Activated CD8-positive, alpha-beta memory T cell treated with anti-CD3 and anti-CD28 coated beads for 36 hours (primary cell): ENCODE results near the gene CYP2R1. TPM values are rescaled to one million over a fixed set of nuclear protein-coding genes. Genes with fewer than 3 reads are reported as not detected.

ENCODE experiments used
- CTCF ChIA-PET: fragments of 350-600 bp; sonication (Branson Sonifier 250); formaldehyde crosslinking; loops from one replicate; lab custom pipeline; 2021; ENCODE audit warnings: antibody characterized with exemption; lab: Charles Lee
- POLR2A ChIA-PET: fragments of 350-600 bp; sonication (Branson Sonifier 250); formaldehyde crosslinking; loops from one replicate; lab custom pipeline; 2021; ENCODE audit warnings: antibody characterized with exemption; lab: Charles Lee
- total RNA-seq, 2 experiments: library from RNA; stranded (reverse); gene quantifications; one replicate each; pipeline ENCODE4 v1.2.3, GENCODE V29; 2021

CYP2R1 gene
- total RNA-seq, result 1 to 10 TPM; 5.3 to 5.7 TPM

DNA sequence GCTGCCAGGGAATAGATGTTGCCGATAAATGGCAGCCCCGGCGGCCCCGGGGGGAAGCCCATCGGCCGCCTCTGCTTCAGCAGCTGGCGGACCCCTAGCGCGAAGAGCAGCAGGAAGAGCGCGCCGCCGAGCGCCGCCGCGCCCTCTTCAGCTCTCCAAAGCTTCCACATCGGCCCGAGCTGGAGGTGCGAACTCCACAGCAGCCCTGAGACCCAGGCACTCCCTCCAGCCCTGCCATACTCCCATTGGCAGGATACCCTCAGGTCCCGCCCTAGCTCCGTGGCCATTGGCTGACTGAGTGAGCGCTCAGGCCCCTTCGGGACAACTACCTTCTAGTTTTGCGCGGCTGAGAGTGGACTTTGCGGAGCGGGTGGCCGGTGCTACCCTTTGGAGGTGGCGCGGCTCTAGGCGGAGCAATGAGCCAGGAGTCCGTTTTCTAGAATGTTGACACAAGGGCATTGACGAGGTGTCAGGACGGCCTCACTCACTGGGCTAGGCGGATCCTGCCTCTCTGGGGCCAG, at the start of gene CYP2R1:
CYP2R1 (minus strand) TSS at position 196 of the 521 bp plus-strand sequence; CDS start at position 170, 26 bp downstream.
- POLR2A ChIA-PET, result interaction anchor here (1.0 to 1.5 kb wide), 5 partner anchors 13 to 372 kb away, joined by 4 to 7 read pairs (median 6); partner anchors contain the start of gene PSMA1
- CTCF ChIA-PET, result interaction anchor here (0.6 to 5.3 kb wide), 7 partner anchors 13 to 372 kb away, joined by 3 to 28 read pairs (median 6); partner anchors contain the start of genes PDE3B and PSMA1

DNA sequence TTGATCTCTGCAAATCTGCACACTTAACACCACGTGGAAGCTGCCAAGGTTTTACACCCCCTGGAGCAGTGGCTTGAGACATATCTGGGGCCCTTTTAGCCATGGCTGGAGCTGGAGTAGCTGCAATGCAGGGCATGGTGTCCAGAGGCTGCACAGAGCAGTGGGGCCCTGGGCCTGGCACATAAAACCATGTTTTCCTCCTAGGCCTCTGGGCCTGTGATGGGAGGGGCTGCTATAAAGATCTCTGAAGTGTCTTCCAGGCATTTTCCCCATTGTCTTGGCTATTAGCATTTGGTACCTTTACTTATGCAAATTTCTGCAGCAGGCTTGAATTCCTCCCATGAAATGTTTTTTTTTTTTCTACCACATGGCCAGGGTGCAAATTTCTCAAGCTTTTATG, 46.9 kb upstream of the CYP2R1 start:
- ChIA-PET CTCF (no interaction called here), POLR2A (no interaction called here)

GRCh38 chr11:14934641-14935351, 42.8 kb upstream of the CYP2R1 start:
- ChIA-PET CTCF (no interaction called here), POLR2A (no interaction called here)

DNA sequence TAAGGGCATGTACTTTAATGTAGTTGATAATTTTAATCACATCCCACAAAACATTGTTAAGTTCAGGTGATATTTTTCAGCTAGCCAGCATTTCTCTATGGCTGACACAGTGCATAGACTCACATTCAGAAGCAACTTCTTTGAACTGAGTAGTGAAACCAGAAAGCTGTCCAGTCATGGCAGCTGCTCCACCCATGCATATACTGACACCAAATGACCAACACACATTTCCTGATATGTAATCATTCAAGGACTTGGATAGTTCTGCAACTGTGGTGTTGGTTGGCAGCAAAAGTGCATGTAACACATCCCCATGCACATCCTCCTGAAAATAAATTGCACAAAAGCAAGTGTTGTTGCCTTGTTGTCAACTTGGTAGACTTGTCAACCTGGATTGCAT, 40.4 kb upstream of the CYP2R1 start:
- POLR2A ChIA-PET, result no interaction called here
- CTCF ChIA-PET, result no interaction called here

DNA sequence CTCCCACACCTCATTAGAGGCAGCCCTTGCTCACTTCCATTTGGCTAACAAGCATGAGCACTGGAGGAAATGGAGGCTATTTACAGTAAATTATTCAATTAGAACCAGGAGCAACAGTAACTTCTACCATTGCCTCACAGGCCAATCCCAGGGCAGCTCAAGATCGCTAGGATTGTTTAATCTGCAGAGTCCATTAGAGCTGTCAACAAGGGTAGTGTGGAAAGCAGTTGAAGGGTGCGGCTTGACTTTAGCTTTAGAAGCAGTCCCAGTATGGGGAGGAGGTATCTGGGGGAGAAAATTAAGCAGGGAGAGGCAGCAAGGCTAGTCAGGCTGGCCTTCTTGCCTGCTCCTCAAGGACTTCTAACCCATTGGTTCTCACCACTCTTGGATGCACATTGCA, 38.3 kb upstream of the CYP2R1 start:
- POLR2A ChIA-PET, result no interaction called here
- CTCF ChIA-PET, result interaction anchor here (1.0 kb wide), 1 partner anchor 23 kb away, joined by 3 read pairs; no protein-coding TSS in a partner anchor

DNA sequence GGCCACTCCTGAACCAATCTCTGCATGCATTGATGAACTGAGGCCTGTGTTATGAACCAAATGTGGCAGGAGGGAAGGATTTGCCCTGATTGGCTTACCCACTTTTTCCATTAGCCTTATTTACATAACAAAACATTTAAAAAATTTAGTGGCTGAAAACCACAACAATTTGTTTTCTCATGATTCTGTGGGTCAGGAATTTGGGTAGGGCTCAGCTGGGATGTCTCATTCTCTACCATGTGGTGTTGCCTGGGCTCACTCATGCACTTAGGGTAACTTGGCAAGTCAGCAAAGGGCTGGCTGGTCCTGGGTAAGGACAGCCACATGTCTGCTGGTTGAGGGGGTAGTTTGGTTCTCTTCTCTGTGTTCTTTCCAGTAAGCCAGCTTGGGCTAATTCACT, 35.1 kb upstream of the CYP2R1 start:
- ChIA-PET POLR2A (no interaction called here), CTCF (no interaction called here)

- ChIA-PET CTCF (interaction anchor here (0.6 to 1.2 kb wide), 2 partner anchors 82 to 1833 kb away, joined by 3 to 4 read pairs; no protein-coding TSS in a partner anchor), POLR2A (no interaction called here)
Measured at GRCh38 chr11:14924318-14924717, 32.3 kb upstream of the CYP2R1 start.

- ChIA-PET POLR2A (no interaction called here), CTCF (no interaction called here)
Measured at GRCh38 chr11:14916403-14916802, 24.4 kb upstream of the CYP2R1 start.

- ChIA-PET POLR2A (no interaction called here), CTCF (interaction anchor here (0.8 to 1.2 kb wide), 2 partner anchors 57 to 161 kb away, joined by 3 to 4 read pairs; no protein-coding TSS in a partner anchor)
Measured at GRCh38 chr11:14914536-14914935, 22.5 kb upstream of the CYP2R1 start.

DNA sequence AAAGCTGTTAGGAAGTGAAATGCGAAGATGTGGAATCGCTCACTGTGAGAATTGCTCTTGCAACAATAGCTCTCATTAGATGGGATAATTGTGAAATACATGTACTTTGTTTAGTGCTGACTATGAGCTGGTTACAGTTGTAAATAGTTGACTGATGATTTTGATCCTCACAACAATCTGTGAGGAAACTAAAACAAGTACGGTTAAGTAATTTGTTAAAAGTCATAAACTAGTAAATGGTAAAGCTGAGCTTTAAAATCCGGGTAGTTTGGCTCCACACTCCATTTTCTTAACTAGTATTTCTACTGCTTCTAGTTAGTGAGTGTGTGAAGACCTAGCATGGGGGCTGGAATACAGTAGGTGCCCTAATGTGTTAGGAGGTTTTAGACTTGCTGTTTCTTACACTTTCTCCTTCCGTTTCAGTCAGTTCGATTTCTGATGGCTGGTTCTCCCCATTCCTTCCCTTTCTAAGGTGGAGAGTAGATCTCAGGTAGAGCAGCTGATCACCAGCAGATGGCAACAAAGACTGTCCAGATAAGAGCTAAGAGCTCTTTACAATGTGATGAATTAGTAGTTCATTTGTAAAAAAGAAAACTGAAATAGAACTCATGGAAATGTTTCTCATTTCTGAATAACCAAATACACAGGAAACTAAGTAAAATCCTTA, 16.3 kb upstream of the CYP2R1 start:
- CTCF ChIA-PET, result interaction anchor here (0.5 to 5.9 kb wide), 26 partner anchors 10 to 602 kb away, joined by 3 to 54 read pairs (median 6); partner anchors contain the start of genes CALCB, CYP2R1, PDE3B and PSMA1
- POLR2A ChIA-PET, result no interaction called here

DNA sequence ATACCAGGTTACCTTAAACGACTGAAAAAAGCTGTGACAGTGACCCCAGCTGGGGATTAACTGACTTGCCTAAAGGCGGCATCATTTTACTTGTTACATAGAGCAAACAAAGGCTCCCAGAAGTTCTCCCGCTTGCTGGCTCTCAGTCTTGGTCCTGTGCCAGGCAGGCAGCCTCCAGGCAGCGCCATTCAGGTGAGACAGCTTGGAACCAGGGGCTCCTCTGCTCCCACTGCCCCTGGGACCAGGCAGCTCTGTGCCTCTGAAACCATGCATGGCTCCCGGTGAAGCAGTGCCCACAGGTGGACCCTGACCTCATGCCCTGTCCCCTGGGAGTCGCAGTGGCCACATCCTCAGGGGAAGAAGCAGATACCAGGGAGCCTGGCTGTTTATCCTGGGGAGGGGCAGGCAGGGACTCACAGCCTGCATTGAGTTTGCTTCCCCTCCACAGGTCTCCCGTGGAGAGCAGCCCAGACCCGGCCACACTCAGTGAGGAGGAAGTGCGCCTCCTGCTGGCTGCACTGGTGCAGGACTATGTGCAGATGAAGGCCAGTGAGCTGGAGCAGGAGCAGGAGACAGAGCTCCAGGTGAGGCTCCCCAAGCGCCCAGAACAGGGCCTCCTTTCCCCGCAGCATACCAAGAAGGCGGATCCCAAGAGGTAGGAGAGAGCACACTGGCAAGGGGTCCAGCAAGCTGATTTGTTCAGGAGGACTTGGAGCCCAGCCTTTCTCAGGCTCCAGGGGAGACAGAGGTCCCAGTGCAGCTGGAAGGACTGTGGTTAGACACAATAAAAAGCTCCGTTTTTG, 15.6 kb upstream of the CYP2R1 start:
- ChIA-PET POLR2A (interaction anchor here (0.8 kb wide), 1 partner anchor 388 kb away, joined by 3 read pairs; the partner anchor contains the start of gene PSMA1), CTCF (interaction anchor here (0.5 to 5.9 kb wide), 33 partner anchors 9 to 601 kb away, joined by 3 to 54 read pairs (median 4); partner anchors contain the start of genes CALCB, CYP2R1, PDE3B and PSMA1)

DNA sequence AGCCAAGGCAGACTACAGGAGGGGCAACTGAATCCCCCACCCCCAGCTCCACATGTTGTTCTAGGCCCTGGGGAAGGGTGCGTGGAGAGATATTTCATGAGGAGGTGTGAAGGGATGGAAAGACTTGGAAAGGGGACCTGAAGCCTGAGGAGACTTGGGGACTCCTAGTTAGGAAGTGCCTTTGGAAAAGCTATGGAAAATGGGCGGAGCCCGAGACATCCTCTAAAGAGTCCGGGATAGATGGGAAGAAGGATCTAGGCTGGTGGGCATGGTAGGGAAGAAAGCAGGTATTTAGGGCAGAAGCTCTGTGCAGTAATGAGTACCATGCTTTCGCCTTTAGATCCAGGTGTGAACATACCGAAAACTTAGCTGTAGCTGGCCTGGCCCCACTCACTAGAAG, 15.0 kb upstream of the CYP2R1 start:
- POLR2A ChIA-PET, result interaction anchor here (0.8 kb wide), 1 partner anchor 387 kb away, joined by 3 read pairs; the partner anchor contains the start of gene PSMA1
- CTCF ChIA-PET, result interaction anchor here (0.6 to 5.9 kb wide), 24 partner anchors 9 to 387 kb away, joined by 3 to 54 read pairs (median 8); partner anchors contain the start of genes CALCB, CYP2R1, PDE3B and PSMA1

DNA sequence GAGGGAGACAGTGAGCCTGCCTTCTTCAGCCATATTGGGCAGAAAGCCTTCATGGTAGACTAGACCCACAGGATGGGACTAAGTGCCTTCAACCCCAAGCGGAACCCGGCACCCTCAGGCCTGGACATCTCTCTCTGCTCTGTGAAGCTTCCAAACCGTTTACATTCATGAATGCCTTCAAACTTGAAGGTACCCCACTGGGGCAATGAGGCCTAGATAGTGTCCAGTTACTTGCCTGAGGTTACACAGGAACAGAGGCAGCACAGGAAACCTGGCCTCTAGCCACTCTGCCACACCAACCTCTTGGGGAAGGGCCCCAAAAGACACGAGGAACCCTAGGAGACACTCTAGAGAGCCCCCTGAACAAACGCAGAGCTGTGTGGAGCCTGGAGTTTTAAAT, 14.5 kb upstream of the CYP2R1 start:
- POLR2A ChIA-PET, result interaction anchor here (0.5 to 0.8 kb wide), 3 partner anchors 101 to 491 kb away, joined by 3 to 4 read pairs (median 3); partner anchors contain the start of gene PSMA1
- CTCF ChIA-PET, result interaction anchor here (0.5 to 5.9 kb wide), 21 partner anchors 8 to 386 kb away, joined by 3 to 54 read pairs (median 5); partner anchors contain the start of genes CALCB, CYP2R1, PDE3B and PSMA1

GRCh38 chr11:14905104-14906033, 13.3 kb upstream of the CYP2R1 start:
- POLR2A ChIA-PET, result interaction anchor here (0.6 to 2.4 kb wide), 2 partner anchors 13 to 96 kb away, joined by 4 to 7 read pairs; partner anchors contain the start of gene CYP2R1
- CTCF ChIA-PET, result interaction anchor here (0.6 to 5.9 kb wide), 14 partner anchors 11 to 450 kb away, joined by 3 to 54 read pairs (median 7); partner anchors contain the start of genes CALCB, CYP2R1 and PSMA1

GRCh38 chr11:14904745-14905103, 12.7 kb upstream of the CYP2R1 start:
- CTCF ChIA-PET, result interaction anchor here (1.1 to 5.9 kb wide), 6 partner anchors 11 to 170 kb away, joined by 5 to 54 read pairs (median 10); partner anchors contain the start of genes CALCB and CYP2R1
- POLR2A ChIA-PET, result interaction anchor here (0.6 to 2.4 kb wide), 2 partner anchors 13 to 95 kb away, joined by 4 to 7 read pairs; partner anchors contain the start of gene CYP2R1

DNA sequence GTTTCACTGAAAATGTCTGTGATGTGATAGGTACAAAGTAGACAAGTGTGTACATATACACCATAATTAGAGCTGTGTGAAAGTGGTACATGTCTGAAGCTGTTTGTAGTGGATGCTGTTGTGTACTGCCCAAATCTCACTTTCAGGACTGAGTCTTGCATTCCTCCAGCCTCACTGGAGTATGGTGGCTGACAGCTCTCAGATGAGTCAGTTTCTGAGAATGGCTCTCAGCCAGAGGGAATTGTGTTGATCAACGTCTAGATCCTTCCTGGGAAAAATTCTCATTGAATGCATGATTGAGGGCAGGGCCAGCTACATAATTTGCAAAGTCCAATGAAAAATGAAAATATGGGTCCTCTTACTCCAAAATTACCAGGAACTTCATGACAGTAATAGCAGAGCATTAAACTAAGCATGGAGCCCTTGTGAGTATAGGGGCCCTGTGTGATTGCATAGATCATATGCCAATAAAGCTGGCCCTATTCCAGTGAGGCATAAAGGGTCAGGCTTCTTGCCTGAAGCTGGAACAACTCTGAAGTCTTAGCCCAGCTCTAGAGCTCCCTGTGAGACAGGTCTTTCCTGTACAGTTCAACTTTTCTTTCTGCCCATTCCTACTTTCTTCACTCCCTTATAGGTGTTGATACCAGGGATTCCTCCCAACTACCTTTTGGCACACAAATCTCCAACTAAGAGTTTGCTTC, 10.8 kb upstream of the CYP2R1 start:
- ChIA-PET CTCF (interaction anchor here (1.1 kb wide), 1 partner anchor 172 kb away, joined by 3 read pairs; no protein-coding TSS in a partner anchor), POLR2A (no interaction called here)
